HG03442 (cell line): ENCODE results near the gene DDI2.
"Not testable (repeated sequence)": the region's sequence is repeated elsewhere in the genome, so short reads cannot be mapped to it uniquely, and the experiment has no call there.

Experiments
- ATAC-seq: cut with Tn5 transposase; IDR thresholded peaks from one replicate; pipeline ENCODE4 v1.9.1; 2021; ENCODE audit warnings: mild to moderate bottlenecking, moderate library complexity; ENCODE audit not compliant: unreplicated experiment

Gene DDI2

GRCh38 chr1:15633756-15634420, 16.6 kb downstream of the DDI2 start:
- ATAC-seq: no peak

- ATAC-seq: no peak
These were observed 19.2 kb downstream of the DDI2 start for GRCh38 chr1:15636436-15636835.

GRCh38 chr1:15637826-15638225, 20.6 kb downstream of the DDI2 start:
- ATAC-seq: no peak

- ATAC-seq: no peak
These were observed 22.0 kb downstream of the DDI2 start for GRCh38 chr1:15639262-15639661.

GRCh38 chr1:15639931-15640330, 22.7 kb downstream of the DDI2 start:
- ATAC-seq: no peak

- ATAC-seq: no peak
These were observed 23.4 kb downstream of the DDI2 start for GRCh38 chr1:15640667-15641066.

GRCh38 chr1:15649937-15650336, 32.7 kb downstream of the DDI2 start:
- ATAC-seq: no peak

GRCh38 chr1:15650433-15650832, 33.2 kb downstream of the DDI2 start:
- ATAC-seq: no peak

GRCh38 chr1:15652130-15652529, 34.9 kb downstream of the DDI2 start:
- ATAC-seq: not testable (repeated sequence)

GRCh38 chr1:15654091-15654690, 36.9 kb downstream of the DDI2 start:
- ATAC-seq: no peak

GRCh38 chr1:15656464-15656863, 39.2 kb downstream of the DDI2 start:
- ATAC-seq: no peak

GRCh38 chr1:15657021-15657420, 39.8 kb downstream of the DDI2 start:
- ATAC-seq: no peak

GRCh38 chr1:15660151-15660550, 42.9 kb downstream of the DDI2 start:
- ATAC-seq: no peak

- ATAC-seq: no peak
These were observed 45.2 kb downstream of the DDI2 start for GRCh38 chr1:15662477-15662876.

GRCh38 chr1:15663925-15664324, 46.7 kb downstream of the DDI2 start:
- ATAC-seq: no peak

- ATAC-seq: no peak
These were observed 50.1 kb downstream of the DDI2 start for GRCh38 chr1:15667362-15667761.

- no peak for ATAC-seq
These were observed 51.0 kb downstream of the DDI2 start for GRCh38 chr1:15668089-15668754.

- ATAC-seq: no peak
These were observed 51.8 kb downstream of the DDI2 start for GRCh38 chr1:15669074-15669473.

- no peak for ATAC-seq
These were observed 52.6 kb downstream of the DDI2 start for GRCh38 chr1:15669864-15670263.

- ATAC-seq: no peak
These were observed 54.2 kb downstream of the DDI2 start for GRCh38 chr1:15671430-15671829.

- no peak for ATAC-seq
These were observed 57.3 kb downstream of the DDI2 start for GRCh38 chr1:15674386-15675159.

GRCh38 chr1:15676010-15676409, 58.8 kb downstream of the DDI2 start:
- no peak for ATAC-seq
